Activated CD8-positive, alpha-beta T cell treated with anti-CD3 and anti-CD28 coated beads for 36 hours (primary cell): ENCODE measurements around the gene PKNOX2. TPM values are rescaled to one million over a fixed set of nuclear protein-coding genes. Genes with fewer than 3 reads are reported as not detected.
A peak's percentile ranks its signal among the peaks of the same experiment; 100 is the strongest.

ENCODE experiments used
- ATAC-seq: fragments of 200-7000 bp; cut with Tn5 transposase; one replicate; pipeline ENCODE4 v1.10.0; 2021; ENCODE audit warnings: mild to moderate bottlenecking, moderate library complexity
- CTCF ChIA-PET: fragments of 350-600 bp; sonication (Branson Sonifier 250); formaldehyde crosslinking; loops from one replicate; lab custom pipeline; 2021; ENCODE audit warnings: antibody characterized with exemption; lab: Charles Lee
- POLR2A ChIA-PET: fragments of 350-600 bp; sonication (Branson Sonifier 250); formaldehyde crosslinking; loops from one replicate; lab custom pipeline; 2021; ENCODE audit warnings: antibody characterized with exemption; lab: Charles Lee
- DNase-seq: peaks from one replicate; pipeline ENCODE4 v3.0.0-alpha.2; 2020
- H3K27ac Mint-ChIP-seq: one replicate; pipeline ENCODE4 v1.8.0; 2021; ENCODE audit warnings: mild to moderate bottlenecking, mixed read lengths
- H3K27me3 Mint-ChIP-seq: one replicate; pipeline ENCODE4 v1.8.0; 2021; ENCODE audit warnings: mixed read lengths
- H3K36me3 Mint-ChIP-seq: one replicate; pipeline ENCODE4 v1.8.0; 2021; ENCODE audit warnings: low read depth, mixed read lengths
- H3K4me1 Mint-ChIP-seq: one replicate; pipeline ENCODE4 v1.8.0; 2021; ENCODE audit warnings: low read depth, mixed read lengths
- H3K4me3 Mint-ChIP-seq: one replicate; pipeline ENCODE4 v1.8.0; 2021; ENCODE audit warnings: mild to moderate bottlenecking, moderate library complexity, mixed read lengths
- H3K9me3 Mint-ChIP-seq: one replicate; pipeline ENCODE4 v1.8.0; 2021; ENCODE audit warnings: mixed read lengths
- intact Hi-C: fragments of 100-400 bp; cut with micrococcal nuclease; formaldehyde crosslinking; loops from one replicate; pipeline ENCODE4 v1.10.0; 2022
- total RNA-seq, 2 experiments: library from RNA; stranded (reverse); gene quantifications; one replicate each; pipeline ENCODE4 v1.2.3, GENCODE V29; 2021
- TF ChIP-seq, protein P1 (sequence below): fragments of 200-600 bp; IDR thresholded peaks from one replicate; pipeline ENCODE4 v1.8.0; 2022; ENCODE audit warnings: antibody characterized with exemption, mild to moderate bottlenecking

Gene PKNOX2
- total RNA-seq, 2 experiments from 2014 or later, result not detected

DNA sequence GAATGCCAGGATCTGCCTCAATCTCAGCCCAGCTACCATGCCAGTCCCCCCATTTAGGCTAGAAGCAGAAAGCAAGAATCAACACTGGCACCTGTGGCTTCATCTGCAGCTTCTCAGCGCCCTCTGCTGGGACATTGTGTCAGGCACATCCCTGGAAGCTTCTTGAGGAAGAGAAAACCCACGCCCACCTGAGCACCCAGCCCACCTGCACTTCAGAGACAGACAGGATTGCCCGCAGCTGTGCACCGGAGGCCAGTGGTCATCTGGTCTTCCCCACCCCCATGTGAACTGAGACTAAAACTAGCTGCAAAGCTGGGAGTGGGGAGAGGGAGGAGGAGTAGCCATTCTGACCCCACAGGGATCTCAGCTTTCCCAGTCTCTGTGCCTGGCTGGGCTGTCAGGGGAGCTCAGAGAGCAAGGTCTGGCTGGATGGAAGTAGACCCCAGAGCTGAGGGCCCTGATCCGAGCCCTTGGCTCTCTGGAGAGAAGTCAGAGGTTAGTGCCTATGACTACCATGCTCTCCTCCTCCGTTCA is 264.7 kb downstream of the PKNOX2 start:
- ChIA-PET CTCF (interaction anchor here (0.8 to 2.2 kb wide), 13 partner anchors 10 to 591 kb away, joined by 3 to 9 read pairs (median 4); no protein-coding TSS in a partner anchor), POLR2A (interaction anchor here (1.1 kb wide), 1 partner anchor 36 kb away, joined by 3 read pairs; no protein-coding TSS in a partner anchor)
- Mint-ChIP-seq H3K36me3 (no peaks in the 10 kb centered on the region), H3K9me3 (no peaks in the 10 kb centered on the region), H3K27ac (no peak overlapping the region), H3K4me1 (no peaks in the 10 kb centered on the region), H3K4me3 (no peak overlapping the region), H3K27me3 (peaks cover 6% of the 10 kb centered on the region)
- DNase-seq (peak; percentile 77), ATAC-seq (peak; percentile 69)
- TF ChIP-seq, protein P1, sequence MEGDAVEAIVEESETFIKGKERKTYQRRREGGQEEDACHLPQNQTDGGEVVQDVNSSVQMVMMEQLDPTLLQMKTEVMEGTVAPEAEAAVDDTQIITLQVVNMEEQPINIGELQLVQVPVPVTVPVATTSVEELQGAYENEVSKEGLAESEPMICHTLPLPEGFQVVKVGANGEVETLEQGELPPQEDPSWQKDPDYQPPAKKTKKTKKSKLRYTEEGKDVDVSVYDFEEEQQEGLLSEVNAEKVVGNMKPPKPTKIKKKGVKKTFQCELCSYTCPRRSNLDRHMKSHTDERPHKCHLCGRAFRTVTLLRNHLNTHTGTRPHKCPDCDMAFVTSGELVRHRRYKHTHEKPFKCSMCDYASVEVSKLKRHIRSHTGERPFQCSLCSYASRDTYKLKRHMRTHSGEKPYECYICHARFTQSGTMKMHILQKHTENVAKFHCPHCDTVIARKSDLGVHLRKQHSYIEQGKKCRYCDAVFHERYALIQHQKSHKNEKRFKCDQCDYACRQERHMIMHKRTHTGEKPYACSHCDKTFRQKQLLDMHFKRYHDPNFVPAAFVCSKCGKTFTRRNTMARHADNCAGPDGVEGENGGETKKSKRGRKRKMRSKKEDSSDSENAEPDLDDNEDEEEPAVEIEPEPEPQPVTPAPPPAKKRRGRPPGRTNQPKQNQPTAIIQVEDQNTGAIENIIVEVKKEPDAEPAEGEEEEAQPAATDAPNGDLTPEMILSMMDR, result peak; percentile 54
- intact Hi-C loops, result no loop called here

DNA sequence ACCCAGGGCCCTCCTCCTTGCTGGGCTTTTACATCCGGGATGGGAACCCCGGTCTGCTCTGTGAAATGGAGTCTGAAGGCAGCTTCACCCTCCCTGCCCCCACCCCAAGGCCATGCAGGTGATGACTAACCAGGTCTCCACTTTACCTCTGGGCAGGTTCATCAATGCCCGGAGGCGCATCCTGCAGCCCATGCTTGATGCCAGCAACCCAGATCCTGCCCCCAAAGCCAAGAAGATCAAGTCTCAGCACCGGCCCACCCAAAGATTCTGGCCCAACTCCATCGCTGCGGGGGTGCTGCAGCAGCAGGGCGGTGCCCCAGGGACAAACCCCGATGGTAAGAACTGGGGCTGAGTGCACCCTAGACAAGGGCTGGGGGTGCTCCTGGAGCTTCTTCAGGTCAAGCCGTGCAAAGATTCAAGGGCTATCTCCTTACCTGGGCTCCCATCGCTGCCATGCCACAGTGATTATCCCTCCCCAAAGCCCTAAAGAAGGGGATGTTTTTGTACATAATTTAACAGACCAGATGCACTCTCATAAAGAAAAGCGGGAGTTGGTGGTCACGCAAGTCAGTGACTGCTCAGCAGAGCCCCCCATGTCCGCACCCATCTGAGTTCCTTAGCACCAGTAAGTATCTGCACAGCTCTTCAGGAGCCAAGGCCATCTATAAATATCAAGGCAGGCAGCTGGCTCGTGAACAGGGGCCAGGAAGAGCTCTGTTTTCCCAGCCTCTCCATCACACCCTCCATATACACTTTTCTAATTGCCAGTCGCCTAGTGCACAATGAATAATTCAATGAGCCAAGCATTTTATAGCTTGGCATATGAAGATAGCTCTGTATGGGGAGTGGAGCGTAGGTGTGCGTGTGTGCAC is 265.5 kb downstream of the PKNOX2 start:
- H3K4me1 Mint-ChIP-seq, result no peaks in the 10 kb centered on the region
- CTCF ChIA-PET, result interaction anchor here (0.8 to 2.2 kb wide), 11 partner anchors 9 to 475 kb away, joined by 3 to 9 read pairs (median 5); no protein-coding TSS in a partner anchor
- peaks cover 8% of the 10 kb centered on the region for H3K27me3 Mint-ChIP-seq
- intact Hi-C loops, result no loop called here
- H3K27ac Mint-ChIP-seq, result no peak overlapping the region
- no peak for ATAC-seq
- no peaks in the 10 kb centered on the region for H3K36me3 Mint-ChIP-seq
- POLR2A ChIA-PET, result interaction anchor here (1.1 kb wide), 1 partner anchor 35 kb away, joined by 3 read pairs; no protein-coding TSS in a partner anchor
- TF ChIP-seq, protein P1, result no peak
- H3K9me3 Mint-ChIP-seq, result no peaks in the 10 kb centered on the region
- H3K4me3 Mint-ChIP-seq, result no peak overlapping the region
- no peak for DNase-seq

- DNase-seq (no peak), ATAC-seq (no peak)
- H3K27me3 Mint-ChIP-seq, result peaks cover 8% of the 10 kb centered on the region
- no peaks in the 10 kb centered on the region for H3K4me1 Mint-ChIP-seq
- H3K4me3 Mint-ChIP-seq, result no peak overlapping the region
- no peaks in the 10 kb centered on the region for H3K36me3 Mint-ChIP-seq
- H3K27ac Mint-ChIP-seq, result no peak overlapping the region
- intact Hi-C loops, result no loop called here
- POLR2A ChIA-PET, result no interaction called here
- H3K9me3 Mint-ChIP-seq, result no peaks in the 10 kb centered on the region
- TF ChIP-seq, protein P1, result no peak
- CTCF ChIA-PET, result interaction anchor here (0.8 to 1.0 kb wide), 2 partner anchors 9 to 82 kb away, joined by 3 to 5 read pairs; no protein-coding TSS in a partner anchor
These were observed 266.5 kb downstream of the PKNOX2 start for GRCh38 chr11:125431009-125431408.

DNA sequence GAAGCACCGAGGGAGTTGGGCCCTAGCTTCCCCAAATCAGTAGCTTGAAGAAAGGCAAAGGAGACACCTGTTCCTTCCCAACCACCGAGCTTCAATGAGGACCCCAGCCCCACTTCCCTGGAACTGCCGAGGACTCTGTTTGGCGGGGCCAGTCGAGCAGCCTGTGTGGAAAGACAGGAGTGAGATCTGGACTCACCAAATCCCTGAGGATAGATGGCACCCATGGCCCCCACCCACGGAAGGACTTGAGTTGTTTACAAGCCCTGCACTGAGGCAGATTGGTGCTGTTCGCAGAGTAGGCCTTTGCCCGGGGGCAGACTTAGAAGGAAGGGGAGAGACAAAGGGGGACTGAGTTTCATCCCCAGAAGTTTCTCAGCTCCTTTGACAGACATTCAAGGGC is 266.9 kb downstream of the PKNOX2 start:
- H3K27me3 Mint-ChIP-seq, result peaks cover 8% of the 10 kb centered on the region
- no peak overlapping the region for H3K4me3 Mint-ChIP-seq
- intact Hi-C loops, result no loop called here
- TF ChIP-seq, protein P1, result no peak
- no peaks in the 10 kb centered on the region for H3K4me1 Mint-ChIP-seq
- DNase-seq (no peak), ATAC-seq (no peak)
- no peaks in the 10 kb centered on the region for H3K36me3 Mint-ChIP-seq
- CTCF ChIA-PET, result interaction anchor here (1.0 kb wide), 1 partner anchor 8 kb away, joined by 5 read pairs; no protein-coding TSS in a partner anchor
- H3K27ac Mint-ChIP-seq, result no peak overlapping the region
- no peaks in the 10 kb centered on the region for H3K9me3 Mint-ChIP-seq
- POLR2A ChIA-PET, result no interaction called here
